Subcutaneous adipose tissue (tissue), 4 donors: ENCODE results near the gene COL26A1. TPM values are rescaled to one million over a fixed set of nuclear protein-coding genes. Genes with fewer than 3 reads are reported as not detected.

Experiments used
- total RNA-seq, 4 donors: library from RNA; depleted of rRNA; stranded (reverse); fragments of >200 nt; gene quantifications; one replicate each; pipeline ENCODE4 v1.1.0, GENCODE V29; 2016
- TF ChIP-seq, protein P1 (sequence below): fragments of 450-650 bp; IDR thresholded peaks from one replicate; pipeline ENCODE4 v1.5.1; 2016; ENCODE audit warnings: low read depth, mild to moderate bottlenecking, control low read depth, antibody characterized with exemption, moderate library complexity

COL26A1 gene
- total RNA-seq, 4 donors from 2014 or later = not detected

- TF ChIP-seq, protein P1, sequence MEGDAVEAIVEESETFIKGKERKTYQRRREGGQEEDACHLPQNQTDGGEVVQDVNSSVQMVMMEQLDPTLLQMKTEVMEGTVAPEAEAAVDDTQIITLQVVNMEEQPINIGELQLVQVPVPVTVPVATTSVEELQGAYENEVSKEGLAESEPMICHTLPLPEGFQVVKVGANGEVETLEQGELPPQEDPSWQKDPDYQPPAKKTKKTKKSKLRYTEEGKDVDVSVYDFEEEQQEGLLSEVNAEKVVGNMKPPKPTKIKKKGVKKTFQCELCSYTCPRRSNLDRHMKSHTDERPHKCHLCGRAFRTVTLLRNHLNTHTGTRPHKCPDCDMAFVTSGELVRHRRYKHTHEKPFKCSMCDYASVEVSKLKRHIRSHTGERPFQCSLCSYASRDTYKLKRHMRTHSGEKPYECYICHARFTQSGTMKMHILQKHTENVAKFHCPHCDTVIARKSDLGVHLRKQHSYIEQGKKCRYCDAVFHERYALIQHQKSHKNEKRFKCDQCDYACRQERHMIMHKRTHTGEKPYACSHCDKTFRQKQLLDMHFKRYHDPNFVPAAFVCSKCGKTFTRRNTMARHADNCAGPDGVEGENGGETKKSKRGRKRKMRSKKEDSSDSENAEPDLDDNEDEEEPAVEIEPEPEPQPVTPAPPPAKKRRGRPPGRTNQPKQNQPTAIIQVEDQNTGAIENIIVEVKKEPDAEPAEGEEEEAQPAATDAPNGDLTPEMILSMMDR = no peak
Observed at GRCh38 chr7:101405474-101406067, 42.9 kb downstream of the COL26A1 start.

- TF ChIP-seq, protein P1 = no peak
Observed at GRCh38 chr7:101410743-101411507, 48.2 kb downstream of the COL26A1 start.

DNA sequence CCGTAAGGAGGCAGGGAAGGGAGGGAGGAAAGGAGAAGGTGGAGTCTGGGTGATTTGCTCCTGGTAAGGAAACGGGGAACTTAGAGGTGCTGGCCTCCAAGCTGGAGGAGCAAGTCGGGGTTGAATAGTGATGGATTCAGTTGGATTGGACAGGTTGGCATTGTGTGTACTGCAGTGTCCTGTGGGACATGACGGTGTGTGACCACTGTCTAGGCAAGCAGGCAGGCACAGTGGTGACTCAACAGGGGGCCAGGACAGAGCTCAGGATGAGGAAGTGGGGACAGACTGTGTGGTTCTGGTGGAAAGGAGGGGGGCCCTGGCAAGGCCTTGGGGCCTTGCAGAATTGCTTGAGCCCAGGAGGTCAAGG, 48.8 kb downstream of the COL26A1 start:
- TF ChIP-seq, protein P1 = no peak

DNA sequence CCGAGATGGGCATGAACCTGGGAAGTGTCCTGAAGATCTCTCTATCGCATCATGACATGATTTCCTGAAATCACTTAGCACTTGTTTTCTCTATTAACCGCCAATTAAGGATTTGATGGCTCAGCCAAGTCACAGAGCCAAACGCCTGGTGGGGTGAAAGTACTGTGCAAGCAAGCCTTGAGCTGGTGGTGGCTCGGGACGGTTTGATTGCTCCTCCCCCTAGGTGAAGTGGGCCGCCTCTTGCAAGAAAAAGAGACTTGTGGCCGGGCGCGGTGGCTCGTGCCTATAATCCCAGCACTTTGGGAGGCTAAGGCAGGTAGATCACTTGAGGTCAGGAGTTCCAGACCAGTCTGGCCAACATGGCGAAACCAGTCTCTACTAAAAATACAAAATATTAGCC, 50.3 kb downstream of the COL26A1 start:
- TF ChIP-seq, protein P1 = no peak

GRCh38 chr7:101418694-101419093, 56.0 kb downstream of the COL26A1 start:
- TF ChIP-seq, protein P1 = no peak

- TF ChIP-seq, protein P1 = no peak
Observed at GRCh38 chr7:101419831-101420230, 57.2 kb downstream of the COL26A1 start.

DNA sequence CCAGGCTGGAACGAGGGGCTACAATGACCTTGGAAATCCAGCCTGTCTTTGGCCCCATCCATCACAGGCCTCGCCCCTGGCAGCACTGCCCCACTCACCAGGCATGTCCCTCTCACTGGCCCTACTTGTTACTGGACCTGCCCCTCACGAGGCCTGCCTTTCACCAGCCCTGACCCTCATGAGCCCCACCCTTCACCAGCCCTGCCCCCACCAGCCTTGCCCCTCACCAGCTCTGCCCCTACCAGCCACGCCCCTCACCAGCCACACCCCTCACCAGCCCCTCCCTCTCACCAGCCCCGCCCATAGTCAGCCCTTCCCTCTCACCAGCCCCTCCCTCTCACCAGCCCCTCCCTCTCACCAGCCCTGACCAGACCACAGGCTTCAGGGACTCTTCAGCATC, 57.8 kb downstream of the COL26A1 start:
- TF ChIP-seq, protein P1 = no peak
